Choroid plexus epithelial cell (primary cell): ENCODE results near the gene HMCN2.

ENCODE experiments used
- DNase-seq: peaks from one replicate; pipeline ENCODE4 v3.0.0-alpha.2; 2010; ENCODE audit warnings: low read depth
- H3K4me3 ChIP-seq: 2 replicates; pipeline ENCODE4 v1.5.1; 2011; ENCODE audit warnings: low read depth, mild to moderate bottlenecking, control low read depth, low read length, moderate library complexity
- CTCF ChIP-seq: conservative IDR thresholded peaks from 2 replicates; pipeline ENCODE4 v1.5.1; 2011; ENCODE audit warnings: low read depth, mild to moderate bottlenecking, control low read depth, inconsistent platforms, low read length, moderate library complexity

HMCN2 gene

GRCh38 chr9:130332384-130332926 is 66.9 kb downstream of the HMCN2 start:
- H3K4me3 ChIP-seq = no peak overlapping the region
- DNase-seq = no peak
- no peak for TF ChIP-seq CTCF

- DNase-seq = peak; percentile 35
- H3K4me3 ChIP-seq = no peak overlapping the region
- no peak for TF ChIP-seq CTCF
Observed at GRCh38 chr9:130333041-130333711, 67.6 kb downstream of the HMCN2 start.

GRCh38 chr9:130333712-130334062 is 68.1 kb downstream of the HMCN2 start:
- no peak for TF ChIP-seq CTCF
- DNase-seq = no peak
- no peak overlapping the region for H3K4me3 ChIP-seq

GRCh38 chr9:130334915-130335314 is 69.4 kb downstream of the HMCN2 start:
- no peak for TF ChIP-seq CTCF
- DNase-seq = no peak
- H3K4me3 ChIP-seq = no peak overlapping the region

GRCh38 chr9:130336027-130336610 is 70.6 kb downstream of the HMCN2 start:
- no peak overlapping the region for H3K4me3 ChIP-seq
- no peak for TF ChIP-seq CTCF
- DNase-seq = peak; percentile 34

- DNase-seq = no peak
- TF ChIP-seq CTCF = no peak
- no peak overlapping the region for H3K4me3 ChIP-seq
Observed at GRCh38 chr9:130336885-130337284, 71.3 kb downstream of the HMCN2 start.

GRCh38 chr9:130337318-130337717 is 71.8 kb downstream of the HMCN2 start:
- TF ChIP-seq CTCF = no peak
- H3K4me3 ChIP-seq = no peak overlapping the region
- no peak for DNase-seq
